ENCODE results near the gene FHOD3.

DNA sequence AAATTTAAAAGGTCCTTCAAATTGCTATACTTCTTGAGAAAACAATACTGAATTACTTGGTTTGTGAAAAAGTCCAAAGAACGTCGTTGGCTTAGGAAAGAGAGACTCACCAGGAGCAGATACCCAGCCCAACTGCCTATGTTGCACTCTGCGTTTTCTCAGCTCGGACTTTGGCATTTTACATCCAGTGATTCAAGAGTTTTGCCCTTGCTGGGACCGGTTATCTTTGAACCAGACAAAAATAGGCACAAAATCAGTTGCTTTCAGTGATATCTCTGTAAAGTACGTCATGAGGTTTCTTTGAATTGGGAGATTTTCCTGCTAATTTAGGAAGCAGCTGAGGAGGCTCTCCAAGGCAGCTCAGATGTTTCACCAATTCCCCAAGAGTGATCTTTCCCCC, 29.3 kb downstream of the FHOD3 start:
- no peak for TF ChIP-seq CREB1 (IDR thresholded peaks at IDR 0.05)
- TF ChIP-seq CREB1 (CRISPR knock-in tag; IDR thresholded peaks at IDR 0.05), result no peak
- TF ChIP-seq, protein P1, sequence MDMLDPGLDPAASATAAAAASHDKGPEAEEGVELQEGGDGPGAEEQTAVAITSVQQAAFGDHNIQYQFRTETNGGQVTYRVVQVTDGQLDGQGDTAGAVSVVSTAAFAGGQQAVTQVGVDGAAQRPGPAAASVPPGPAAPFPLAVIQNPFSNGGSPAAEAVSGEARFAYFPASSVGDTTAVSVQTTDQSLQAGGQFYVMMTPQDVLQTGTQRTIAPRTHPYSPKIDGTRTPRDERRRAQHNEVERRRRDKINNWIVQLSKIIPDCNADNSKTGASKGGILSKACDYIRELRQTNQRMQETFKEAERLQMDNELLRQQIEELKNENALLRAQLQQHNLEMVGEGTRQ (CRISPR knock-in tag; IDR thresholded peaks at IDR 0.05), result no peak
- TF ChIP-seq FOXA1 (IDR thresholded peaks at IDR 0.05; ENCODE audit: borderline replicate concordance), result no peak
- no peak for TF ChIP-seq TAL1 (IDR thresholded peaks at IDR 0.05)

All from K562 (cell line).